ENCODE measurements around the gene FOXJ2. TPM values are rescaled to one million over a fixed set of nuclear protein-coding genes. Genes with fewer than 3 reads are reported as not detected.

FOXJ2 gene
- polyA plus RNA-seq, 1 experiment: 5.7 TPM

- DNase-seq (ENCODE audit: low read depth, low spot score): no peak
- no peak overlapping the region for H3K27ac ChIP-seq (ENCODE audit: low read depth, low read length)
- POLR2A ChIA-PET: no interaction called here
- H3K9me3 ChIP-seq (ENCODE audit: control insufficient read depth, insufficient read depth, low read length): no peaks in the 10 kb centered on the region
- TF ChIP-seq, protein P1, sequence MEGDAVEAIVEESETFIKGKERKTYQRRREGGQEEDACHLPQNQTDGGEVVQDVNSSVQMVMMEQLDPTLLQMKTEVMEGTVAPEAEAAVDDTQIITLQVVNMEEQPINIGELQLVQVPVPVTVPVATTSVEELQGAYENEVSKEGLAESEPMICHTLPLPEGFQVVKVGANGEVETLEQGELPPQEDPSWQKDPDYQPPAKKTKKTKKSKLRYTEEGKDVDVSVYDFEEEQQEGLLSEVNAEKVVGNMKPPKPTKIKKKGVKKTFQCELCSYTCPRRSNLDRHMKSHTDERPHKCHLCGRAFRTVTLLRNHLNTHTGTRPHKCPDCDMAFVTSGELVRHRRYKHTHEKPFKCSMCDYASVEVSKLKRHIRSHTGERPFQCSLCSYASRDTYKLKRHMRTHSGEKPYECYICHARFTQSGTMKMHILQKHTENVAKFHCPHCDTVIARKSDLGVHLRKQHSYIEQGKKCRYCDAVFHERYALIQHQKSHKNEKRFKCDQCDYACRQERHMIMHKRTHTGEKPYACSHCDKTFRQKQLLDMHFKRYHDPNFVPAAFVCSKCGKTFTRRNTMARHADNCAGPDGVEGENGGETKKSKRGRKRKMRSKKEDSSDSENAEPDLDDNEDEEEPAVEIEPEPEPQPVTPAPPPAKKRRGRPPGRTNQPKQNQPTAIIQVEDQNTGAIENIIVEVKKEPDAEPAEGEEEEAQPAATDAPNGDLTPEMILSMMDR (IDR thresholded peaks at IDR 0.05; ENCODE audit: low read depth, low read length): no peak
- CTCF ChIA-PET: interaction anchor here (0.5 to 3.6 kb wide), 3 partner anchors 9 to 205 kb away, joined by 3 to 31 read pairs (median 9); no protein-coding TSS in a partner anchor
- H3K27me3 ChIP-seq (ENCODE audit: control insufficient read depth, insufficient read depth, low read length): no peaks in the 10 kb centered on the region
- no peak overlapping the region for H3K4me3 ChIP-seq (ENCODE audit: low read depth, low read length)
These were observed 3.8 kb downstream of the FOXJ2 start for GRCh38 chr12:8036346-8036745.

GRCh38 chr12:8037046-8037663 lies 4.6 kb downstream of the FOXJ2 start:
- ChIA-PET CTCF (interaction anchor here (1.6 to 2.1 kb wide), 4 partner anchors 12 to 104 kb away, joined by 6 to 14 read pairs (median 8); no protein-coding TSS in a partner anchor), POLR2A (no interaction called here)
- TF ChIP-seq, protein P1 (IDR thresholded peaks at IDR 0.05; ENCODE audit: low read depth, low read length): no peak
- Histone ChIP-seq H3K27me3 (ENCODE audit: control insufficient read depth, insufficient read depth, low read length) (no peaks in the 10 kb centered on the region), H3K9me3 (ENCODE audit: control insufficient read depth, insufficient read depth, low read length) (no peaks in the 10 kb centered on the region), H3K27ac (ENCODE audit: low read depth, low read length) (no peak overlapping the region), H3K4me3 (ENCODE audit: low read depth, low read length) (no peak overlapping the region)
- DNase-seq (ENCODE audit: low read depth, low spot score): no peak

DNA sequence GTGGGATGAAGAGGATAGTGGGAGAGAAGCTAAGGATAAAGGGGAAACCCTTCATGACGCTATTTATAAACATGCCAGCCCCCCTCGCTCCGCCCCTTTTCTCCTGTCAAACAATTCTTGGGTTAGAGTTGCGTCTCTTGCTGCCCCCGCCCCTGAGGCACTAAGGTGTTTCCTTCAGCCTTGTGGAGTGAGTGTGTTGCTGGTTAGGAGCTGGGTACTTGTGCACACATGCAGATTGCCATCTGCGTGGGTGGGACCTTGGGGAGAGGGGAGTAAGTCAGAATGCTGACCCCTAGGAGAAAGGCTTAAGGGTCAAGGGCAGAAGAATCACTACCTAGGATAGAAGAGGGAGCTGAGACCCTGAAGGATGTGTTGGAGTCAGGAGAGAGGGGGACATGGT lies 5.4 kb downstream of the FOXJ2 start:
- CTCF ChIA-PET: interaction anchor here (1.0 to 2.1 kb wide), 5 partner anchors 8 to 105 kb away, joined by 4 to 14 read pairs (median 6); no protein-coding TSS in a partner anchor
- Histone ChIP-seq H3K27me3 (ENCODE audit: control insufficient read depth, insufficient read depth, low read length) (no peaks in the 10 kb centered on the region), H3K9me3 (ENCODE audit: control insufficient read depth, insufficient read depth, low read length) (no peaks in the 10 kb centered on the region), H3K4me3 (ENCODE audit: low read depth, low read length) (no peak overlapping the region), H3K27ac (ENCODE audit: low read depth, low read length) (no peak overlapping the region)
- DNase-seq (ENCODE audit: low read depth, low spot score): no peak
- POLR2A ChIA-PET: interaction anchor here (1.4 kb wide), 1 partner anchor 11 kb away, joined by 8 read pairs; no protein-coding TSS in a partner anchor
- TF ChIP-seq, protein P1 (IDR thresholded peaks at IDR 0.05; ENCODE audit: low read depth, low read length): no peak

DNA sequence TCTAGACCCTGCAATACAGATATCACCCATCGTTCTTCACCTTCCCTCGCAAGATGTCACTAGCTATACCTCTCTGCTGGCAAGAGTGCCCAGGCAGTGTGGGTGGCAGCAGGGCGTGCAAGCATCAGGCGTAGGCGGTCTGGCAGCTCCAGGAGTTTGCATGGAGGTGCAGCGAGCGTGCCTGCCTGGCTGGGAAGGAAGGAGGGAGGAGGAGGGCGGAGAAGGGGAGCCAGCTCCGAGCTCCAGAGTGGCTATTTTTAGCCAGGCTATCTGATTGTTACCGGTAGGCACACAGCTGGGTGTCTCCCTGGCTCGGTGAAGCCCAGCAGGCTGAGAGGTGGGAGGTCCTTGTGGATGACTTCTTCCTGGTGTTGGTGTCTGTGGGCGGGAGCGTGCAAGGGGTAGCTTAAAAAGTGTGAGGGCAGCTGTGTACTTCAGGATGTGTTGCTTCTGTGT lies 6.2 kb downstream of the FOXJ2 start:
- POLR2A ChIA-PET: interaction anchor here (1.4 kb wide), 1 partner anchor 12 kb away, joined by 8 read pairs; no protein-coding TSS in a partner anchor
- TF ChIP-seq, protein P1 (IDR thresholded peaks at IDR 0.05; ENCODE audit: low read depth, low read length): no peak
- peak; percentile 15 for DNase-seq (ENCODE audit: low read depth, low spot score)
- peak overlapping the region; percentile 52 for H3K27ac ChIP-seq (ENCODE audit: low read depth, low read length)
- no peaks in the 10 kb centered on the region for H3K27me3 ChIP-seq (ENCODE audit: control insufficient read depth, insufficient read depth, low read length)
- H3K4me3 ChIP-seq (ENCODE audit: low read depth, low read length): peak overlapping the region; percentile 50
- H3K9me3 ChIP-seq (ENCODE audit: control insufficient read depth, insufficient read depth, low read length): no peaks in the 10 kb centered on the region
- CTCF ChIA-PET: interaction anchor here (1.0 to 2.1 kb wide), 5 partner anchors 7 to 106 kb away, joined by 4 to 14 read pairs (median 6); no protein-coding TSS in a partner anchor

DNA sequence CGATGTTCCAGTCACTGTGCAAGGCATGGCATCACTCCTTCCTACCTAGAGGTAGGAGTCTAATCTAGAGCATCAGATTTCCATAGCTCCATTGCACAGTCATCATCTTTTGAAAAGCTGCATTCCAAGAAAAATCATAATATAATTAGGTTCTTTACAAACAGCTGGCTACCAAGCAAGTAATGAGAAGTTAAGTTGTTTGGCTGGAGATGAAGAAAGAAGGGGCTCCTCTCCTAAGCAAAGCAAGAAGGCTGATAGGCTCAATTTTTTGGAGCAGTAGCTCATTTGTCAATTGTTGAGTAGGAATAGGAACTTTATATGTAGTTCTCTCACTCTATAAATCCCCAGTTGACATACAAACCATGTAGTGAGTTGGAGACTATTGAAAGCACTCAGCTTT lies 8.3 kb downstream of the FOXJ2 start:
- ChIA-PET POLR2A (no interaction called here), CTCF (interaction anchor here (0.7 to 1.9 kb wide), 4 partner anchors 18 to 139 kb away, joined by 3 to 6 read pairs (median 5); no protein-coding TSS in a partner anchor)
- no peak for DNase-seq (ENCODE audit: low read depth, low spot score)
- TF ChIP-seq, protein P1 (IDR thresholded peaks at IDR 0.05; ENCODE audit: low read depth, low read length): no peak
- H3K4me3 ChIP-seq (ENCODE audit: low read depth, low read length): no peak overlapping the region
- no peaks in the 10 kb centered on the region for H3K27me3 ChIP-seq (ENCODE audit: control insufficient read depth, insufficient read depth, low read length)
- no peak overlapping the region for H3K27ac ChIP-seq (ENCODE audit: low read depth, low read length)
- no peaks in the 10 kb centered on the region for H3K9me3 ChIP-seq (ENCODE audit: control insufficient read depth, insufficient read depth, low read length)
